ENCODE measurements around the gene TANC1. TPM values are rescaled to one million over a fixed set of nuclear protein-coding genes. Genes with fewer than 3 reads are reported as not detected.

TANC1 gene
- total RNA-seq (2022) (21.1 and 23.0 TPM in 2 replicates), Bru-seq, nascent RNA (percentile 82 among the genes with signal in this experiment), BruChase-seq, experiment 1, labeled RNA remaining after a 2-hour chase (percentile 74 among the genes with signal in this experiment), BruChase-seq, experiment 2, labeled RNA remaining after a 6-hour chase (percentile 69 among the genes with signal in this experiment)
- long read RNA-seq, partial matches to known transcripts = 12 of 21 reads
- long read RNA-seq, other reads (novel, unspliced or antisense) = 9 of 21 reads

GRCh38 chr2:158968396-158969161, at the start of gene TANC1:
TSS of gene TANC1 (plus strand) at chr2:158968640. CDS start at chr2:159065911, 97,271 bp downstream.
- BruUV-seq (replicated peaks) = no TSS peak
- Histone ChIP-seq H3K27me3 (replicated peaks; ENCODE audit: control insufficient read depth, insufficient read depth, low read length) (no peaks in the 10 kb centered on the region), H3K4me3 (ENCODE audit: low read depth, low read length) (peak within 1 kb of the TSS; percentile 90), H3K4me1 (peaks cover 16% of the 10 kb centered on the region; the same call in 1 of the 2 replicates), H3K9me3 (no peaks in the 10 kb centered on the region), H3K36me3 (ENCODE audit: control insufficient read depth, insufficient read depth, low read length) (no peaks in the 10 kb centered on the region)
- Mint-ChIP-seq H3K27ac (ENCODE audit: unreplicated experiment) (peak within 1 kb of the TSS; percentile 84), H3K9me3 (ENCODE audit: unreplicated experiment) (no peaks in the 10 kb centered on the region), H3K4me1 (ENCODE audit: low read depth, unreplicated experiment) (peaks cover 17% of the 10 kb centered on the region), H3K4me3 (ENCODE audit: unreplicated experiment) (peak within 1 kb of the TSS; percentile 98), H3K36me3 (ENCODE audit: insufficient read depth, unreplicated experiment) (peaks cover 10% of the 10 kb centered on the region), H3K27me3 (ENCODE audit: insufficient read depth, unreplicated experiment) (no peaks in the 10 kb centered on the region)
- POLR2A ChIA-PET = interaction anchor here (1.1 kb wide), 3 partner anchors 27 to 150 kb away, joined by 3 to 5 read pairs (median 3); no protein-coding TSS in a partner anchor
- TF ChIP-seq CTCF (IDR thresholded peaks at IDR 0.05; ENCODE audit: insufficient read depth in 1 of 2, low read depth in 1 of 2, low read length in 1 of 2, severe bottlenecking in 1 of 2, unreplicated experiment in 1 of 2) = no peak
- CTCF ChIA-PET = interaction anchor here (2.3 kb wide), 1 partner anchor 67 kb away, joined by 13 read pairs; no protein-coding TSS in a partner anchor
- DNase-seq = peak; percentile 96 to 98
- intact Hi-C loops (cut with micrococcal nuclease; ENCODE audit: unreplicated experiment) = loop anchor here (1.0 to 2.0 kb wide), 3 partner anchors 27 to 68 kb away; no protein-coding TSS in a partner anchor

- H3K4me3 Mint-ChIP-seq (ENCODE audit: unreplicated experiment) = no peak overlapping the region
- no peaks in the 10 kb centered on the region for H3K27me3 Mint-ChIP-seq (ENCODE audit: insufficient read depth, unreplicated experiment)
- no TSS peak for BruUV-seq (replicated peaks)
- TF ChIP-seq CTCF (IDR thresholded peaks at IDR 0.05; ENCODE audit: insufficient read depth in 1 of 2, low read depth in 1 of 2, low read length in 1 of 2, severe bottlenecking in 1 of 2, unreplicated experiment in 1 of 2) = no peak
- H3K9me3 ChIP-seq = no peaks in the 10 kb centered on the region
- H3K27me3 ChIP-seq (replicated peaks; ENCODE audit: control insufficient read depth, insufficient read depth, low read length) = no peaks in the 10 kb centered on the region
- intact Hi-C loops (cut with micrococcal nuclease; ENCODE audit: unreplicated experiment) = no loop called here
- 0 out of 2 replicates have a peak, but pooled peaks cover 8% of the 10 kb centered on the region for H3K4me1 ChIP-seq
- ChIA-PET CTCF (no interaction called here), POLR2A (no interaction called here)
- no peak for DNase-seq
- H3K4me3 ChIP-seq (ENCODE audit: low read depth, low read length) = no peak overlapping the region
- peak overlapping the region; percentile 7 for H3K27ac Mint-ChIP-seq (ENCODE audit: unreplicated experiment)
- peaks cover 27% of the 10 kb centered on the region for H3K4me1 Mint-ChIP-seq (ENCODE audit: low read depth, unreplicated experiment)
- no peaks in the 10 kb centered on the region for H3K36me3 Mint-ChIP-seq (ENCODE audit: insufficient read depth, unreplicated experiment)
- peaks cover 6% of the 10 kb centered on the region for H3K9me3 Mint-ChIP-seq (ENCODE audit: unreplicated experiment)
- H3K36me3 ChIP-seq (ENCODE audit: control insufficient read depth, insufficient read depth, low read length) = no peaks in the 10 kb centered on the region; the same call in 1 of the 2 replicates
Measured at GRCh38 chr2:158921599-158922408, 46.6 kb upstream of the TANC1 start.

- ChIA-PET POLR2A (no interaction called here), CTCF (no interaction called here)
- Mint-ChIP-seq H3K27me3 (ENCODE audit: insufficient read depth, unreplicated experiment) (no peaks in the 10 kb centered on the region), H3K27ac (ENCODE audit: unreplicated experiment) (peak overlapping the region; percentile 7), H3K4me3 (ENCODE audit: unreplicated experiment) (no peak overlapping the region), H3K36me3 (ENCODE audit: insufficient read depth, unreplicated experiment) (no peaks in the 10 kb centered on the region), H3K4me1 (ENCODE audit: low read depth, unreplicated experiment) (peaks cover 30% of the 10 kb centered on the region), H3K9me3 (ENCODE audit: unreplicated experiment) (peaks cover 6% of the 10 kb centered on the region)
- Histone ChIP-seq H3K27me3 (replicated peaks; ENCODE audit: control insufficient read depth, insufficient read depth, low read length) (no peaks in the 10 kb centered on the region), H3K9me3 (no peaks in the 10 kb centered on the region), H3K36me3 (ENCODE audit: control insufficient read depth, insufficient read depth, low read length) (no peaks in the 10 kb centered on the region; the same call in 1 of the 2 replicates), H3K4me3 (ENCODE audit: low read depth, low read length) (no peak overlapping the region), H3K4me1 (peaks cover 12% of the 10 kb centered on the region; the same call in 1 of the 2 replicates)
- no peak for DNase-seq
- no TSS peak for BruUV-seq (replicated peaks)
- TF ChIP-seq CTCF (IDR thresholded peaks at IDR 0.05; ENCODE audit: insufficient read depth in 1 of 2, low read depth in 1 of 2, low read length in 1 of 2, severe bottlenecking in 1 of 2, unreplicated experiment in 1 of 2) = no peak
- intact Hi-C loops (cut with micrococcal nuclease; ENCODE audit: unreplicated experiment) = no loop called here
Measured at GRCh38 chr2:158922601-158923000, 45.8 kb upstream of the TANC1 start.

Data from Caco-2 (cell line).